ENCODE measurements around the gene SCN3B.

Gene SCN3B

DNA sequence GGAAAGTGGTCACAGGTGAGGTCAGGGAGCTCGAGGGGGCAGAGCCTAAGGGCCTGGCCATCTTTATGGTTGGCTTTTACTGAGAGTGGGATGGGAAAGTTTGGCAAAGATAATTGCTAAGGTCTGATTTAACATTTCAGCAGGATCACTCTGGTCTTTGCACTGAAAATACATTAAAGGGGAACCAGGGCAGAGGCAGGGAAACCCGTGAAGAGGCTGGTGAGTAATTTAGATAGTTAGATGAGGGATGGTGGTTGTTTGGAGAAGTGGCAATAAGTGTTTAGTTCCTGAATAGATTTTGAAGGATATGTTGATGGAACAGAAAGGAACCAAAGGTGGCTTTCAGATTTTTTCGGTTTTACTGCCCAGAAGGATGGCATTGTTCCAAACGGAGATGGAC lies 50.8 kb downstream of the SCN3B start:
- H3K9me3 ChIP-seq = no peaks in the 10 kb centered on the region
- TF ChIP-seq, protein P1, sequence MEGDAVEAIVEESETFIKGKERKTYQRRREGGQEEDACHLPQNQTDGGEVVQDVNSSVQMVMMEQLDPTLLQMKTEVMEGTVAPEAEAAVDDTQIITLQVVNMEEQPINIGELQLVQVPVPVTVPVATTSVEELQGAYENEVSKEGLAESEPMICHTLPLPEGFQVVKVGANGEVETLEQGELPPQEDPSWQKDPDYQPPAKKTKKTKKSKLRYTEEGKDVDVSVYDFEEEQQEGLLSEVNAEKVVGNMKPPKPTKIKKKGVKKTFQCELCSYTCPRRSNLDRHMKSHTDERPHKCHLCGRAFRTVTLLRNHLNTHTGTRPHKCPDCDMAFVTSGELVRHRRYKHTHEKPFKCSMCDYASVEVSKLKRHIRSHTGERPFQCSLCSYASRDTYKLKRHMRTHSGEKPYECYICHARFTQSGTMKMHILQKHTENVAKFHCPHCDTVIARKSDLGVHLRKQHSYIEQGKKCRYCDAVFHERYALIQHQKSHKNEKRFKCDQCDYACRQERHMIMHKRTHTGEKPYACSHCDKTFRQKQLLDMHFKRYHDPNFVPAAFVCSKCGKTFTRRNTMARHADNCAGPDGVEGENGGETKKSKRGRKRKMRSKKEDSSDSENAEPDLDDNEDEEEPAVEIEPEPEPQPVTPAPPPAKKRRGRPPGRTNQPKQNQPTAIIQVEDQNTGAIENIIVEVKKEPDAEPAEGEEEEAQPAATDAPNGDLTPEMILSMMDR (IDR thresholded peaks at IDR 0.05; ENCODE audit: low read depth, low read length) = no peak
- DNase-seq = no peak
- H3K36me3 ChIP-seq = peaks cover 10% of the 10 kb centered on the region
- H3K27me3 ChIP-seq = no peaks in the 10 kb centered on the region
- no peak overlapping the region for H3K4me3 ChIP-seq (ENCODE audit: low read depth, low read length)
- H3K4me1 ChIP-seq = no peaks in the 10 kb centered on the region

DNA sequence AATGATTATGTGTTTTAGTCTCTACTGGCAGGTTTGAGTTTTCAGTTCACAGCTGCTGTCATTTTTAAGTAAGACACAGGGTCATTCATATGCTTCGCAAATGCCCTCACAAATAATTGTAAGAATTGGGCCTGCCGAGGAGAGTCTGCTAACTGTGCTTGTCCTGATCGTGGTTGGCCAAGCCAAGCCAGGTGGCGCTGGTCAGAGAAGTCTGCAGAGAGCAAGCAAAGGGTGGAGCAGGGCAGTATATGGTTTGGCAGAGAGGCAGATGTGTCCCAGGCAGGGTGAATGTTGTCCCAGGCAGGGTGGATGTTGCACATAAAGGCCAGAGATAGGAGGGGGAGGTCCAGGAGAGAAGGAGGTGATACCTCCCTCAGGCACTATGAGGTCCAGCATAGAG lies 52.7 kb downstream of the SCN3B start:
- peaks cover 3% of the 10 kb centered on the region for H3K36me3 ChIP-seq
- DNase-seq = no peak
- H3K9me3 ChIP-seq = no peaks in the 10 kb centered on the region
- no peak overlapping the region for H3K4me3 ChIP-seq (ENCODE audit: low read depth, low read length)
- H3K4me1 ChIP-seq = no peaks in the 10 kb centered on the region
- TF ChIP-seq, protein P1 (IDR thresholded peaks at IDR 0.05; ENCODE audit: low read depth, low read length) = no peak
- H3K27me3 ChIP-seq = no peaks in the 10 kb centered on the region

DNA sequence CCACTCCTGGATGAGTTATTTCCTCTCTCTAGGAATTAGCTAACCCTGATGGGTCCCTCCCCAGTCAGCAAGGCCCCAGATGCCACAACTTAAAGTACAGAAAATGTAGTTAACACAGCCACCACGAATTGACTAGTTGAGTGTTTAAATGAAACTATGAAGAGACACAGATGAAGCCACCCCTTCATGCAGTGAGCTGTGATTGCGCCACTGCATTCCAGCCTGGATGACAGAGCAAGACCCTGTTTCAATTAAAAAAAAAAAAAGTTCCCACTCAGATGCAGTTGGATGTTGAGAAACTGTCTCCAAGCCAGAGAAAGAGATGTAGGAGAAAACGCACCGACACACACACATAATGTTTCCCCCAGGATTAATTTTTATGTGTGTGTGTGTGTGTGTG lies 53.3 kb downstream of the SCN3B start:
- Histone ChIP-seq H3K9me3 (no peaks in the 10 kb centered on the region), H3K27me3 (no peaks in the 10 kb centered on the region), H3K4me1 (no peaks in the 10 kb centered on the region), H3K36me3 (peaks cover under 1% of the 10 kb centered on the region), H3K4me3 (ENCODE audit: low read depth, low read length) (no peak overlapping the region)
- no peak for DNase-seq
- TF ChIP-seq, protein P1 (IDR thresholded peaks at IDR 0.05; ENCODE audit: low read depth, low read length) = no peak

DNA sequence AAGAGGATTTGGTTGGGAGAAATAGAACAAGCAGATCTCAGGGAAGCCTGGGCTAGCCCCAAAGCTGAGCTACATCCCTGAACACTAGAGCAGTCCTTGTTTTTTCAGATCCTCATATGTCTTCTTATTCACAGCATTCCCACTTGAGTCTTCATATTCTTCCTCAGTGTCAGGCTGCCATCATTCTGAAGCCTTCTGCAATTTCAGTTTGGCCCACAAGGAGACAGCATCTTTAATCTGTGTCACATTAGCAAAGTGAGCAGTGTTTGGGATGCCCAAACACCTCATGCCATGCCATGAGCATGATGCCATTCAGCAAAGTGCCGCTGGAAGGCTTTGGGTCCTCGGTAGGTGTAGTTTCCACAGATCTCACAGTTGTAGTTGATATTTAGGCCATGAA lies 56.6 kb downstream of the SCN3B start:
- no peaks in the 10 kb centered on the region for H3K27me3 ChIP-seq
- no peaks in the 10 kb centered on the region for H3K9me3 ChIP-seq
- no peak for DNase-seq
- H3K4me1 ChIP-seq = no peaks in the 10 kb centered on the region
- H3K4me3 ChIP-seq (ENCODE audit: low read depth, low read length) = no peak overlapping the region
- TF ChIP-seq, protein P1 (IDR thresholded peaks at IDR 0.05; ENCODE audit: low read depth, low read length) = peak; percentile 21; the same call in 1 of the 2 replicates
- H3K36me3 ChIP-seq = no peaks in the 10 kb centered on the region; the same call in 1 of the 2 replicates

DNA sequence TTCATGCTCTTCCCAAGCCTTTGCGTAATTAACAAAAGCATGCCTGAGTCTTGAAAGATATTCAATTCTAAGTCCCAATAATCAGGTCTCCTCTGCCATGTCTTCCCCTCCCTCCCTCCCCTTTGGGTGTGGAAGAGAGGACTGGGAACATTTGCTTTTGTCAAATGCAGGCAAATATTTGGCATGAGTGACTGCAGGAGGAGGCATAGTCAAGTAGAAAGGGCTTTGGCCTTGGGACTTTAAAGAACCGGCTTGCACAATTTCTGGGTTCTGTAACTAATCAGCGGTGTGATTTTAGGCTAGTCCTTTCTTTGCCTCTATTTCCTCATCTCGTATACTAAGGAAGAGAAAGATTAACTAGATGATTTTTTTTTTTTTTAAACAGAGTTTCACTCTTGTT lies 59.5 kb downstream of the SCN3B start:
- H3K27me3 ChIP-seq = no peaks in the 10 kb centered on the region
- no peak for DNase-seq
- H3K9me3 ChIP-seq = no peaks in the 10 kb centered on the region
- no peak overlapping the region for H3K4me3 ChIP-seq (ENCODE audit: low read depth, low read length)
- no peaks in the 10 kb centered on the region for H3K4me1 ChIP-seq
- TF ChIP-seq, protein P1 (IDR thresholded peaks at IDR 0.05; ENCODE audit: low read depth, low read length) = no peak
- H3K36me3 ChIP-seq = no peaks in the 10 kb centered on the region; the same call in 1 of the 2 replicates

DNA sequence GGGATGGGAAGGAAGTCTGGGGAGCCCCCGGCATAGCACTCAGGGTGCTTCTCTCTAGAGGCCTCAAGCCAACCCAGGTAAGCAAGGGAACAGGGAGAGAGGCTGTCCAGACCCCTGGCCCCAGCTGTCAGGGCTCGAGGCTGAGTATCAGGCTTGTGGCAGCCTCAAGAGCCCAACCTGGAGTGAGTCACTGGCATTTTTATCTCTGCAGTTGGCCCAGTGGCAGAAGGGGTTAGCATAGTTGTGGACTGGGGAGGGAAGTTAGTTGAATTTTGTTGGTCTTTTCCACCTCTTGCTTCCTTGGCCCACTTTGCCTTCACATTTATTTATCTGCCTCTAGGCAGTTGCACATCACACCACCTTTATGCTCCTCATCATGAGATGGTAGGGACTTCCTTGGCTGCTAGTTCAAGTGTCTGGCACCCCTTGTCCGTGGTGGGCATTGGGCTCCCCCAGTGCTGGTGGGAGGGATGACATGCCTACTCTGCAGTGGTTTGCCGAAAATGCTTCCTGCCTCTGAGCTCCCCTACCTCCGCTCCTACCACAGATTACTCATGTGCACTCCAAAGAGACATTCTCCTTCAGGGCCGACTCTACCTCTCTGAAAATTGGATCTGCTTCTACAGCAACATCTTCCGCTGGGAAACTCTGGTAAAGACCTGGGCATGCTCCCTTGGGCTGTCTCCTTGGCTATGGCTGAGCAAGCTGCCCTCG lies 60.1 kb downstream of the SCN3B start:
- TF ChIP-seq, protein P1 (IDR thresholded peaks at IDR 0.05; ENCODE audit: low read depth, low read length) = no peak
- no peak overlapping the region for H3K4me3 ChIP-seq (ENCODE audit: low read depth, low read length)
- no peak for DNase-seq
- no peaks in the 10 kb centered on the region; the same call in 1 of the 2 replicates for H3K36me3 ChIP-seq
- no peaks in the 10 kb centered on the region for H3K9me3 ChIP-seq
- H3K4me1 ChIP-seq = no peaks in the 10 kb centered on the region
- H3K27me3 ChIP-seq = no peaks in the 10 kb centered on the region
